NT2/D1 (cell line): ENCODE data around the gene DPEP2NB.

Experiments
- SUZ12 ChIP-seq: IDR thresholded peaks from 2 replicates; pipeline ENCODE4 v1.6.1; 2011; ENCODE audit not compliant: insufficient read length, insufficient read depth; ENCODE audit errors: extremely low read depth
- YY1 ChIP-seq: IDR thresholded peaks from 2 replicates; pipeline ENCODE4 v1.6.1; 2011; ENCODE audit not compliant: insufficient read length, insufficient read depth
- ZNF274 ChIP-seq: IDR thresholded peaks from 2 replicates; pipeline ENCODE4 v1.6.1; 2011; ENCODE audit warnings: mild to moderate bottlenecking, low read depth, low read length

GRCh38 chr16:67987460-67988160, 28.1 kb downstream of the DPEP2NB start:
- TF ChIP-seq ZNF274 (no peak), YY1 (no peak), SUZ12 (no peak)
